Measurements from ENCODE around the gene GEMIN4.
A peak's percentile ranks its signal among the peaks of the same experiment; 100 is the strongest.

GEMIN4 gene

DNA sequence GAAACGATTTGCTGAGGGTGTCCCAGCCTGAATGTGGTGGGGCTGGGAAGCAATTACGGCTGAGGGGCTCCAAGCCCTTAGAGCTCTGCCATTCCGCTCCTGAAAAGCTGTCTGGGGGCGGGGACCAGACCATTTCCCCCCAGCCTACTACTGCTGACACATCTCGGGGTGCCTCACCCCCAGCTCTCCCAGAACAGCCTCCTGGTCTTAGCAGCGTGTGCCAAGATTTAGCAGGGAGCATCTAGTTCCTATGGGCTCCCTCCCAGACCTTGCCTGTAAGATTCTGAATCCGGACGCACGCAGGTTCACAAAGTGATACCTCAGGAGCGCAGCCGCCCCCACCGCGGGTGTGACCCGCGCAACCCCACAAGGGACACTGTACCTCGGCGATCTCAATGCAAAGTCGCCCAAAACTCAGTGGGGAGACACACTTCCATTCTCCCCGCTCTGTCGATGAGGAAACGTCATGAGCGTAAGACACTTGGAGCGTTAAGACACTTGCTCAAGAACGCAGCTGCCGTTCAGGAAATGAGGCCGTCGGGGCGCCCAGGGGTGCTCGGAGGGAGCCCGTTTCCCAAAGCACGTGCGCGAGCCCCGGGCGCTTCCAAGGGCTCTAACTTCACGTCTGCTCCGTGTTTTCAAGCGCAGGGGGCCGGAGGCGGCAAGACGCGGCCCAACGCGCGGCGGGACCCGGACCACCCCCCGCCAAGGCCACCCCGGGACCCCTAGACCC is 629 bp downstream of the GEMIN4 start (continued):
- TF ChIP-seq, protein P1, sequence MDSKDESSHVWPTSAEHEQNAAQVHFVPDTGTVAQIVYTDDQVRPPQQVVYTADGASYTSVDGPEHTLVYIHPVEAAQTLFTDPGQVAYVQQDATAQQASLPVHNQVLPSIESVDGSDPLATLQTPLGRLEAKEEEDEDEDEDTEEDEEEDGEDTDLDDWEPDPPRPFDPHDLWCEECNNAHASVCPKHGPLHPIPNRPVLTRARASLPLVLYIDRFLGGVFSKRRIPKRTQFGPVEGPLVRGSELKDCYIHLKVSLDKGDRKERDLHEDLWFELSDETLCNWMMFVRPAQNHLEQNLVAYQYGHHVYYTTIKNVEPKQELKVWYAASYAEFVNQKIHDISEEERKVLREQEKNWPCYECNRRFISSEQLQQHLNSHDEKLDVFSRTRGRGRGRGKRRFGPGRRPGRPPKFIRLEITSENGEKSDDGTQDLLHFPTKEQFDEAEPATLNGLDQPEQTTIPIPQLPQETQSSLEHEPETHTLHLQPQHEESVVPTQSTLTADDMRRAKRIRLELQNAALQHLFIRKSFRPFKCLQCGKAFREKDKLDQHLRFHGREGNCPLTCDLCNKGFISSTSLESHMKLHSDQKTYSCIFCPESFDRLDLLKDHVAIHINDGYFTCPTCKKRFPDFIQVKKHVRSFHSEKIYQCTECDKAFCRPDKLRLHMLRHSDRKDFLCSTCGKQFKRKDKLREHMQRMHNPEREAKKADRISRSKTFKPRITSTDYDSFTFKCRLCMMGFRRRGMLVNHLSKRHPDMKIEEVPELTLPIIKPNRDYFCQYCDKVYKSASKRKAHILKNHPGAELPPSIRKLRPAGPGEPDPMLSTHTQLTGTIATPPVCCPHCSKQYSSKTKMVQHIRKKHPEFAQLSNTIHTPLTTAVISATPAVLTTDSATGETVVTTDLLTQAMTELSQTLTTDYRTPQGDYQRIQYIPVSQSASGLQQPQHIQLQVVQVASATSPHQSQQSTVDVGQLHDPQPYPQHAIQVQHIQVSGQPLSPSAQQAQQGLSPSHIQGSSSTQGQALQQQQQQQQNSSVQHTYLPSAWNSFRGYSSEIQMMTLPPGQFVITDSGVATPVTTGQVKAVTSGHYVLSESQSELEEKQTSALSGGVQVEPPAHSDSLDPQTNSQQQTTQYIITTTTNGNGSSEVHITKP (tag by site-specific recombination; IDR thresholded peaks at IDR 0.05) = no peak; the same call in 1 of the 2 replicates
- TF ChIP-seq ZNF529 (tag by site-specific recombination; IDR thresholded peaks at IDR 0.05; ENCODE audit: insufficient replicate concordance) = no peak
- no peak for TF ChIP-seq SP7 (tag by site-specific recombination; IDR thresholded peaks at IDR 0.05)
- TF ChIP-seq, protein P2, sequence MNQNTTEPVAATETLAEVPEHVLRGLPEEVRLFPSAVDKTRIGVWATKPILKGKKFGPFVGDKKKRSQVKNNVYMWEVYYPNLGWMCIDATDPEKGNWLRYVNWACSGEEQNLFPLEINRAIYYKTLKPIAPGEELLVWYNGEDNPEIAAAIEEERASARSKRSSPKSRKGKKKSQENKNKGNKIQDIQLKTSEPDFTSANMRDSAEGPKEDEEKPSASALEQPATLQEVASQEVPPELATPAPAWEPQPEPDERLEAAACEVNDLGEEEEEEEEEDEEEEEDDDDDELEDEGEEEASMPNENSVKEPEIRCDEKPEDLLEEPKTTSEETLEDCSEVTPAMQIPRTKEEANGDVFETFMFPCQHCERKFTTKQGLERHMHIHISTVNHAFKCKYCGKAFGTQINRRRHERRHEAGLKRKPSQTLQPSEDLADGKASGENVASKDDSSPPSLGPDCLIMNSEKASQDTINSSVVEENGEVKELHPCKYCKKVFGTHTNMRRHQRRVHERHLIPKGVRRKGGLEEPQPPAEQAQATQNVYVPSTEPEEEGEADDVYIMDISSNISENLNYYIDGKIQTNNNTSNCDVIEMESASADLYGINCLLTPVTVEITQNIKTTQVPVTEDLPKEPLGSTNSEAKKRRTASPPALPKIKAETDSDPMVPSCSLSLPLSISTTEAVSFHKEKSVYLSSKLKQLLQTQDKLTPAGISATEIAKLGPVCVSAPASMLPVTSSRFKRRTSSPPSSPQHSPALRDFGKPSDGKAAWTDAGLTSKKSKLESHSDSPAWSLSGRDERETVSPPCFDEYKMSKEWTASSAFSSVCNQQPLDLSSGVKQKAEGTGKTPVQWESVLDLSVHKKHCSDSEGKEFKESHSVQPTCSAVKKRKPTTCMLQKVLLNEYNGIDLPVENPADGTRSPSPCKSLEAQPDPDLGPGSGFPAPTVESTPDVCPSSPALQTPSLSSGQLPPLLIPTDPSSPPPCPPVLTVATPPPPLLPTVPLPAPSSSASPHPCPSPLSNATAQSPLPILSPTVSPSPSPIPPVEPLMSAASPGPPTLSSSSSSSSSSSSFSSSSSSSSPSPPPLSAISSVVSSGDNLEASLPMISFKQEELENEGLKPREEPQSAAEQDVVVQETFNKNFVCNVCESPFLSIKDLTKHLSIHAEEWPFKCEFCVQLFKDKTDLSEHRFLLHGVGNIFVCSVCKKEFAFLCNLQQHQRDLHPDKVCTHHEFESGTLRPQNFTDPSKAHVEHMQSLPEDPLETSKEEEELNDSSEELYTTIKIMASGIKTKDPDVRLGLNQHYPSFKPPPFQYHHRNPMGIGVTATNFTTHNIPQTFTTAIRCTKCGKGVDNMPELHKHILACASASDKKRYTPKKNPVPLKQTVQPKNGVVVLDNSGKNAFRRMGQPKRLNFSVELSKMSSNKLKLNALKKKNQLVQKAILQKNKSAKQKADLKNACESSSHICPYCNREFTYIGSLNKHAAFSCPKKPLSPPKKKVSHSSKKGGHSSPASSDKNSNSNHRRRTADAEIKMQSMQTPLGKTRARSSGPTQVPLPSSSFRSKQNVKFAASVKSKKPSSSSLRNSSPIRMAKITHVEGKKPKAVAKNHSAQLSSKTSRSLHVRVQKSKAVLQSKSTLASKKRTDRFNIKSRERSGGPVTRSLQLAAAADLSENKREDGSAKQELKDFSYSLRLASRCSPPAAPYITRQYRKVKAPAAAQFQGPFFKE (tag by site-specific recombination; IDR thresholded peaks at IDR 0.05; ENCODE audit: borderline replicate concordance) = no peak
- TF ChIP-seq, protein P3, sequence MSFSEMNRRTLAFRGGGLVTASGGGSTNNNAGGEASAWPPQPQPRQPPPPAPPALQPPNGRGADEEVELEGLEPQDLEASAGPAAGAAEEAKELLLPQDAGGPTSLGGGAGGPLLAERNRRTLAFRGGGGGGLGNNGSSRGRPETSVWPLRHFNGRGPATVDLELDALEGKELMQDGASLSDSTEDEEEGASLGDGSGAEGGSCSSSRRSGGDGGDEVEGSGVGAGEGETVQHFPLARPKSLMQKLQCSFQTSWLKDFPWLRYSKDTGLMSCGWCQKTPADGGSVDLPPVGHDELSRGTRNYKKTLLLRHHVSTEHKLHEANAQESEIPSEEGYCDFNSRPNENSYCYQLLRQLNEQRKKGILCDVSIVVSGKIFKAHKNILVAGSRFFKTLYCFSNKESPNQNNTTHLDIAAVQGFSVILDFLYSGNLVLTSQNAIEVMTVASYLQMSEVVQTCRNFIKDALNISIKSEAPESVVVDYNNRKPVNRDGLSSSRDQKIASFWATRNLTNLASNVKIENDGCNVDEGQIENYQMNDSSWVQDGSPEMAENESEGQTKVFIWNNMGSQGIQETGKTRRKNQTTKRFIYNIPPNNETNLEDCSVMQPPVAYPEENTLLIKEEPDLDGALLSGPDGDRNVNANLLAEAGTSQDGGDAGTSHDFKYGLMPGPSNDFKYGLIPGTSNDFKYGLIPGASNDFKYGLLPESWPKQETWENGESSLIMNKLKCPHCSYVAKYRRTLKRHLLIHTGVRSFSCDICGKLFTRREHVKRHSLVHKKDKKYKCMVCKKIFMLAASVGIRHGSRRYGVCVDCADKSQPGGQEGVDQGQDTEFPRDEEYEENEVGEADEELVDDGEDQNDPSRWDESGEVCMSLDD (tag by site-specific recombination; IDR thresholded peaks at IDR 0.05) = peak; percentile 69
- TF ChIP-seq ZNF776 (tag by site-specific recombination; IDR thresholded peaks at IDR 0.05; ENCODE audit: borderline replicate concordance) = no peak
- TF ChIP-seq ZNF423 (tag by site-specific recombination; IDR thresholded peaks at IDR 0.05) = peak; percentile 97
- no peak for TF ChIP-seq GLI2 (tag by site-specific recombination; IDR thresholded peaks at IDR 0.05; ENCODE audit: borderline replicate concordance, low read depth)
- no peak for TF ChIP-seq ZNF571 (tag by site-specific recombination; IDR thresholded peaks at IDR 0.05)
- TF ChIP-seq ZNF391 (tag by site-specific recombination; IDR thresholded peaks at IDR 0.05; ENCODE audit: borderline replicate concordance, low read depth) = peak; percentile 33; the same call in 1 of the 2 replicates
- TF ChIP-seq, protein P4, sequence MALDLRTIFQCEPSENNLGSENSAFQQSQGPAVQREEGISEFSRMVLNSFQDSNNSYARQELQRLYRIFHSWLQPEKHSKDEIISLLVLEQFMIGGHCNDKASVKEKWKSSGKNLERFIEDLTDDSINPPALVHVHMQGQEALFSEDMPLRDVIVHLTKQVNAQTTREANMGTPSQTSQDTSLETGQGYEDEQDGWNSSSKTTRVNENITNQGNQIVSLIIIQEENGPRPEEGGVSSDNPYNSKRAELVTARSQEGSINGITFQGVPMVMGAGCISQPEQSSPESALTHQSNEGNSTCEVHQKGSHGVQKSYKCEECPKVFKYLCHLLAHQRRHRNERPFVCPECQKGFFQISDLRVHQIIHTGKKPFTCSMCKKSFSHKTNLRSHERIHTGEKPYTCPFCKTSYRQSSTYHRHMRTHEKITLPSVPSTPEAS (tag by site-specific recombination; IDR thresholded peaks at IDR 0.05) = no peak
- TF ChIP-seq, protein P5, sequence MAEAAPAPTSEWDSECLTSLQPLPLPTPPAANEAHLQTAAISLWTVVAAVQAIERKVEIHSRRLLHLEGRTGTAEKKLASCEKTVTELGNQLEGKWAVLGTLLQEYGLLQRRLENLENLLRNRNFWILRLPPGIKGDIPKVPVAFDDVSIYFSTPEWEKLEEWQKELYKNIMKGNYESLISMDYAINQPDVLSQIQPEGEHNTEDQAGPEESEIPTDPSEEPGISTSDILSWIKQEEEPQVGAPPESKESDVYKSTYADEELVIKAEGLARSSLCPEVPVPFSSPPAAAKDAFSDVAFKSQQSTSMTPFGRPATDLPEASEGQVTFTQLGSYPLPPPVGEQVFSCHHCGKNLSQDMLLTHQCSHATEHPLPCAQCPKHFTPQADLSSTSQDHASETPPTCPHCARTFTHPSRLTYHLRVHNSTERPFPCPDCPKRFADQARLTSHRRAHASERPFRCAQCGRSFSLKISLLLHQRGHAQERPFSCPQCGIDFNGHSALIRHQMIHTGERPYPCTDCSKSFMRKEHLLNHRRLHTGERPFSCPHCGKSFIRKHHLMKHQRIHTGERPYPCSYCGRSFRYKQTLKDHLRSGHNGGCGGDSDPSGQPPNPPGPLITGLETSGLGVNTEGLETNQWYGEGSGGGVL (tag by site-specific recombination; IDR thresholded peaks at IDR 0.05) = no peak
- peak; percentile 48; the same call in 1 of the 2 replicates for TF ChIP-seq ZNF335 (tag by site-specific recombination; conservative IDR thresholded peaks at IDR 0.05)
- TF ChIP-seq, protein P6, sequence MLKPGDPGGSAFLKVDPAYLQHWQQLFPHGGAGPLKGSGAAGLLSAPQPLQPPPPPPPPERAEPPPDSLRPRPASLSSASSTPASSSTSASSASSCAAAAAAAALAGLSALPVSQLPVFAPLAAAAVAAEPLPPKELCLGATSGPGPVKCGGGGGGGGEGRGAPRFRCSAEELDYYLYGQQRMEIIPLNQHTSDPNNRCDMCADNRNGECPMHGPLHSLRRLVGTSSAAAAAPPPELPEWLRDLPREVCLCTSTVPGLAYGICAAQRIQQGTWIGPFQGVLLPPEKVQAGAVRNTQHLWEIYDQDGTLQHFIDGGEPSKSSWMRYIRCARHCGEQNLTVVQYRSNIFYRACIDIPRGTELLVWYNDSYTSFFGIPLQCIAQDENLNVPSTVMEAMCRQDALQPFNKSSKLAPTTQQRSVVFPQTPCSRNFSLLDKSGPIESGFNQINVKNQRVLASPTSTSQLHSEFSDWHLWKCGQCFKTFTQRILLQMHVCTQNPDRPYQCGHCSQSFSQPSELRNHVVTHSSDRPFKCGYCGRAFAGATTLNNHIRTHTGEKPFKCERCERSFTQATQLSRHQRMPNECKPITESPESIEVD (tag by site-specific recombination; IDR thresholded peaks at IDR 0.05) = no peak
- TF ChIP-seq, protein P7, sequence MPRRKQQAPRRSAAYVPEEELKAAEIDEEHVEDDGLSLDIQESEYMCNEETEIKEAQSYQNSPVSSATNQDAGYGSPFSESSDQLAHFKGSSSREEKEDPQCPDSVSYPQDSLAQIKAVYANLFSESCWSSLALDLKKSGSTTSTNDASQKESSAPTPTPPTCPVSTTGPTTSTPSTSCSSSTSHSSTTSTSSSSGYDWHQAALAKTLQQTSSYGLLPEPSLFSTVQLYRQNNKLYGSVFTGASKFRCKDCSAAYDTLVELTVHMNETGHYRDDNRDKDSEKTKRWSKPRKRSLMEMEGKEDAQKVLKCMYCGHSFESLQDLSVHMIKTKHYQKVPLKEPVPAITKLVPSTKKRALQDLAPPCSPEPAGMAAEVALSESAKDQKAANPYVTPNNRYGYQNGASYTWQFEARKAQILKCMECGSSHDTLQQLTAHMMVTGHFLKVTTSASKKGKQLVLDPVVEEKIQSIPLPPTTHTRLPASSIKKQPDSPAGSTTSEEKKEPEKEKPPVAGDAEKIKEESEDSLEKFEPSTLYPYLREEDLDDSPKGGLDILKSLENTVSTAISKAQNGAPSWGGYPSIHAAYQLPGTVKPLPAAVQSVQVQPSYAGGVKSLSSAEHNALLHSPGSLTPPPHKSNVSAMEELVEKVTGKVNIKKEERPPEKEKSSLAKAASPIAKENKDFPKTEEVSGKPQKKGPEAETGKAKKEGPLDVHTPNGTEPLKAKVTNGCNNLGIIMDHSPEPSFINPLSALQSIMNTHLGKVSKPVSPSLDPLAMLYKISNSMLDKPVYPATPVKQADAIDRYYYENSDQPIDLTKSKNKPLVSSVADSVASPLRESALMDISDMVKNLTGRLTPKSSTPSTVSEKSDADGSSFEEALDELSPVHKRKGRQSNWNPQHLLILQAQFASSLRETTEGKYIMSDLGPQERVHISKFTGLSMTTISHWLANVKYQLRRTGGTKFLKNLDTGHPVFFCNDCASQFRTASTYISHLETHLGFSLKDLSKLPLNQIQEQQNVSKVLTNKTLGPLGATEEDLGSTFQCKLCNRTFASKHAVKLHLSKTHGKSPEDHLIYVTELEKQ (tag by site-specific recombination; IDR thresholded peaks at IDR 0.05; ENCODE audit: borderline replicate concordance) = peak; percentile 14; the same call in 1 of the 2 replicates
- 0 out of 2 replicates have a peak, but pooled peaks have one; percentile 26 for TF ChIP-seq ZNF629 (tag by site-specific recombination; IDR thresholded peaks at IDR 0.05)
